HG03442 (cell line): ENCODE data around the gene TAF12.
A peak's percentile ranks its signal among the peaks of the same experiment; 100 is the strongest.
"Not testable (repeated sequence)": the region's sequence is repeated elsewhere in the genome, so short reads cannot be mapped to it uniquely, and the experiment has no call there.

Experiments used
- ATAC-seq: cut with Tn5 transposase; IDR thresholded peaks from one replicate; pipeline ENCODE4 v1.9.1; 2021; ENCODE audit warnings: mild to moderate bottlenecking, moderate library complexity; ENCODE audit not compliant: unreplicated experiment

TAF12 gene

DNA sequence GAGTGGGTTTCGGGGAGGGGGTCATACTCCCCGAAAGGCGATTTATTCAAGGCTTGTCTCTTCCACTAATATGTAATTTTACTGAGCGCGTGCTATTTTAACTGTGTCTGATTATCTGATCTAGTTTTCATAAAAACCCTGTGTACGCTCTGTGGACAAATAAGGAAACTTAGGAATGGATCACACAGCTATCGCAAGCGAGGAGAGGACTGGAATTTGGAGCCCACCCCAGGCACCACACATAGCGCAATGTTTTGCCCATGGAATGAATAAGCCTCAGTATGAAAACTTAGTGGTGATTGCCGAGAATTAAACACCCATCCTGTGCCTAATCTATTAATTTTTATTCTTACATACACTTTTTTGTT, 60.6 kb downstream of the TAF12 start:
- no peak for ATAC-seq

GRCh38 chr1:28581531-28582247, 61.2 kb downstream of the TAF12 start:
- ATAC-seq = peak; percentile 86

GRCh38 chr1:28580722-28581530, 61.9 kb downstream of the TAF12 start:
- ATAC-seq = peak; percentile 12

DNA sequence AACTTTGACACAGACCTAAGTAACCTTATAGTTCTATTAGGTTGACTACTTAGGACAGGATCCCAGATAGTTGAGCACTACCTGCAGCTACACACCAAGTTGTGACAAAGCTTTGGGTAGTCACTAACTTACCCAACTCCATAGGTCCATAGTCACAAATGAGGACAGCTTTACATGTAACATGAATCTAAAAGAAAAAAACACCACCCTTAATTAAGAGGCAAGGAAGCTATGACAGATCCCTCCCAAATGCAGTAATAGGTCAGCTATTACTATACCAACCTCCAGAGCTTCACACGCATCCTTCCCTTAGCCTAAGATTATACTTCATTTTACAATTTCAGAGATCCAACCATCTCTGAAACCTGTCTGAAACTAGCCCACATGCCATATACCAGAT, 63.5 kb downstream of the TAF12 start:
- no peak for ATAC-seq

- ATAC-seq = no peak
Observed at GRCh38 chr1:28578696-28579218, 64.1 kb downstream of the TAF12 start.

- ATAC-seq = no peak
Observed at GRCh38 chr1:28577738-28578536, 64.9 kb downstream of the TAF12 start.

GRCh38 chr1:28577052-28577678, 65.7 kb downstream of the TAF12 start:
- ATAC-seq = no peak

DNA sequence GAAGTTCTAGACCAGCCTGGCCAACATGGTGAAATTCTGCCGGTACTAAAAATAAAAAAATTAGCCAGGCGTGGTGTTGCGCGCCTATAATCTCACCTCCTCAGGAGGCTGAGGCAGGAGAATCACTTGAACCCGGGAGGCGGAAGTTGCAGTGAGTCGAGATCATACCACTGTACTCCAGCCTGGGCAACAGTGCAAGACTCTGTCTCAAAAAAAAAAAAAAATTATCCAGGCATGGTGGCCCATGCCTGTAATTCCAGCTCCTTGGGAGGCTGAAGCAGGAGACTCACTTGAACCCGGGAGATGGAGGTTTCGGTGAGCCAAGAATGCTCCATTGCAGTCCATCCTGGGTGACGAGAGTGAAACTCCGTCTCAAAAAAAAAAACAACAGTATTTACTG, 69.3 kb downstream of the TAF12 start:
- ATAC-seq = no peak

- ATAC-seq = not testable (repeated sequence)
Observed at GRCh38 chr1:28572891-28573290, 70.0 kb downstream of the TAF12 start.

- no peak for ATAC-seq
Observed at GRCh38 chr1:28571911-28572310, 71.0 kb downstream of the TAF12 start.

DNA sequence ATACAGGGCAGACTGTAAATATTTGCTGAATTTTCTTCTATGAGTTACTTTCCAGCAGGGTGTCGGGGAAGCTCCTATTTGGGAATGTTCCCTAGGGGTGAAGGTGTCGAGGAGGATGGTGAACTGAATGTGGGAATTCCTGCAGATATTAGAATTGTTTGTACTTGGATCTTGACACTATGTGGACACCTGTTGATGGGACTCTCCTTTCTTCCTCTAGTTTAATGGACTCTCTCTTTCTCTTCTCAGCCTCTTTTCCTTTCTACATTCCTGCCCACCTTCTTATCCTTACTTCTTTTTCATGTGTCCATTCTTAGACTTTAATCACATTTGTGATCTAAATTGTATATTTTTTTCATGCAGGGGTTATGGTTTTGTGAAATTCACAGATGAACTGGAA, 75.9 kb downstream of the TAF12 start:
- ATAC-seq = no peak

GRCh38 chr1:28565726-28566125, 77.1 kb downstream of the TAF12 start:
- no peak for ATAC-seq

GRCh38 chr1:28565040-28565439, 77.8 kb downstream of the TAF12 start:
- ATAC-seq = no peak

DNA sequence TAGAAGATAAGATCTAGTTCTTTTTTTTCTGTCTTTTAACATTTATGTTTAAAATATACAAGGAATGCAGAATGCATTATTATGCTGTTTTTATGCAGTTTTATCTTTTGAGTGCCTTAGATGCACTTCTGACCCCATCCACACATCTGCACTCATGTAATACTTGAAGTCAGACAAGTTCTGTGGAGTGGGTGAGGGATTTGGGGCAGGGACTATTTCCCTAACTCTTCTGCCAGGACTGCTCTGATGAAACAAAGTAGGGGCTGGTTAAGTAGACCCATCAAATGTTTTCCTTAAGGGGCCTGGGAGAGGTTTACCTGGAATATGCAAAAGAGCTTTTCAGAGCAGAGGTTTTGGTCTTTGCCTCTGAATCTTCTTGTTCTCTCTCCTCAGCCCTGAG, 78.6 kb downstream of the TAF12 start:
- no peak for ATAC-seq

GRCh38 chr1:28560886-28561285, 82.0 kb downstream of the TAF12 start:
- no peak for ATAC-seq
